Hepatic stellate cell (primary cell): Measurements from ENCODE around the gene CCDC127.

ENCODE experiments used
- DNase-seq: peaks from one replicate; pipeline ENCODE4 v3.0.0; 2011; ENCODE audit warnings: low spot score

Gene CCDC127

DNA sequence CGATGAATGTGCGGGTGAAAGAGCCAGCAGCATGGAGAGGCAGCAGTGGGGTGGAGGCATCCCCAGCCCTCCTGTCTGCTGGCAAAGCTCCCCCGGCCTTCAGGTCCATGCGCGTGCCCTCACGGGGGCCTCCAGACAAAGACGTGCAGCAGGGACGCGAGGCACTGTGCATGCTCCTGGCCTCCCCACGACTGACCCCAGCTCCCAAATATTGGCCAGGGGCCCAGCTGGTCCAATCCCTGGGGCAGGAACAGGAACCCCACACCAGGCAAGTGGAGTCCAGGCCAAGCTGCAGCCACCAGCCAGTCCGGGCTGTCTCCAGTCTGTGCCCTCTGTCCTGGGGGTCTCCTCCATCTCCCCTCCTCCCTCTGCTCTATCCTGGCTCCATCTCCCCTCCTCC is 60.2 kb downstream of the CCDC127 start:
- DNase-seq, result no peak

DNA sequence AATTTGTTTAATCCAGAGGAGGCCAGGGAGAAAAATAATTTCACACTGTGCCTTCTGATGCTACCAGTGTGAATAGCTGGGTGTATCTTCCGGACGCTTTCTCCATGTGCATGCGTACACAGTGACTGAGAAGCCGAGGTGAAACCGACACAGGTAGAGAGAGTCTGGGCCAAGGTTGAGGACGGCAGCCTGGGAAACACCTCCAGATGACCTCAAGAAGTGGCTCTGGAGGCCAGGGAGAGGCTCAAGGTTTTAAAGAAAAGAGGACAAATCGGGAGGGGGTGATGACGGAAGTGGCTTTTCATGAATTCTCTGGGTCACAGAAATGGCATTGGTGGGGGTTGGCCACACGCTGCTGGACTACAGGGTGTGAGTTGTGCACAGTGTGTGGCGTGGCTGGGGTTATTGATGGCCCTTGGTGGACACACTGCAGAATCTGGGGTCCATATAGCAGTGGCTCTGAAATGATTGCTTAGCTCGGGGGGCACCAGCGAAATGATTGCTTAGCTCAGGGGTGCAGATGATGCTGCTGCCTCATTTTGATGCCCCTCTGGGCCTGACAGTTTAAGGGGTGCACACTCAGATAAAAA is 60.7 kb downstream of the CCDC127 start:
- DNase-seq, result no peak

DNA sequence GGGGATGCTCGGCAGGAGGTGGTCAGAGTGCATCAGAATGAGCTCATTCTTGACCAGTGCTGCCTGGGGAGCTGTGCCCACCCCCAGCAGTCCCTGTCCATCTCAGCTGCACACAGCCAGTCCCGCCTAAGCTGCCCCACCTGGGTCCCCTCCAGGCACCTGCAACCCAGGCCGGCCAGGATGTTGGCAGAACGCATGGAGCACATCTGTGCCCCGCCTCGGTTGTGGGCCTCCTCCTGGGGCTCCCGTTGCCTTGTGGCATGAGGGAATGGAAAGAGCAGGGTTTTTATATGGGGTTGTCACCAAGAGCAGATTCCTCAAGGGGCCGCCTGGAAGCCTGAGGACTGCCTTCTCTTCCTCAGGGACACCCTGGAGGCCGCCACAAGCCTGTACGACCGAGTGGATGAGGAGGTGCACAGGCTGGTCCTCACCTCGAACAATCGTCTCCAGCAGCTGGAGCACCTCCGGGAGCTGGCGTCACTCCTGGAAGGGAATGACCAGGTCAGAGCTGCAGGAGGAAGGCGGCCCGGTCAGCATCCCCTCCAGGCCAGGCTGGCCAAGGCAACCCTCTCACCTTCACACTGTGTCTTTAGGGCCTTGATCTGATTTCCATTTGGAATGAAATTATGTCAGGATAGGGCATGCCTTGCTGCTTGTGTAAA is 61.4 kb downstream of the CCDC127 start:
- no peak for DNase-seq

DNA sequence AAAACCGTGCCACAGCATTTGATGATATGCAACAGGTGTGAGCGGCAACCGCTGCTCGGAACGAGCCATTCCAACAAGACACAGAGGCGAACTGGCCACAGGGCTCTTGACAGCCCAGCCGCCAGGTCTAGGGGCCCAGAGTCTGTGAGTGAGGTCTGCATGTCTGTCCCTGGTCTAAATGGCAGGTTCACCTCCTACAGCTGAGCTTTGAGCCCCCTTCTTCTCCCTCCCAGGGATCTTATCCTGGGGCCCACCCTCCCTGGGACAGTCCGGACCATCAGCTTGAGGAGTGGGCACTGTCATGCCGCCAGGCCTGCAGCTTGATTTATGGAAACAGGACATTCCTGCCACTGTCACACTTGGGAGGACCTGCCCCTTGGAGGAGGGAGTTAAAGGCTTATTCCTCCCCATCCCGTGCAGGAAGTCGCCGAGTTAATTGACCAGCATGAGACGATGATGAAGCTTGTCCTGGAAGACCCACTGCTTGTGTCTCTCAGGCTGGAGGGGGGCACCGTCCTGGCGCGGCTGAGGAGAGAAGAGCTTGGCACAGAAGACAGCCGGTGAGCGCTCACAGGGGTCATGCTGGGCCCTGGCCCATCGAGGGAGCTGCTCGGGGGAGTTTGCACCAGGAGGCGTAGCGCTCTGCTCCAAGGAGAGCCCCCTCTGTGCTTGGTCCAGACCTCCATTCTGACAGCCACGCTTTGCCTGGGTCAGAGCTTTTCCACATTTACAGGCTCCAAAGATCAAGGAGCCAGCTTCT is 62.1 kb downstream of the CCDC127 start:
- no peak for DNase-seq

DNA sequence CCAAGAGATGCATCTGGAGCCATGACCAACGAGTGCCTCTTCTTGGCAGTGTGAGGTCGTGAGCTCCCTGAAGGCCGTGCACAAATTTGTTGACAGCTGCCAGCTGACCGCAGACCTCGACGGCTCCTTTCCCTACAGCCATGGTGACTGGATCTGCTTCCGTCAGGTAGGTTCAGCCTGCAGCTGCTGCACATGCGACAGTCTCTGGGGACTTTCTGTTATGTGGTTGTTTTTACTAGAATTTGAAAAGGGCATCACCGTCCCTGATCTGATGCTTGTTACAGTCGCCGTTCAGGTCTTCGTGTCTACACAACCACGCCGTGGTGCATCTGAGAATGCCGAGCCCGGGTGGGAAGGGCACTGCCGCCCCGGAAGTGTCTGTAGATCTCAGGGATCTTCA is 63.1 kb downstream of the CCDC127 start:
- no peak for DNase-seq

DNA sequence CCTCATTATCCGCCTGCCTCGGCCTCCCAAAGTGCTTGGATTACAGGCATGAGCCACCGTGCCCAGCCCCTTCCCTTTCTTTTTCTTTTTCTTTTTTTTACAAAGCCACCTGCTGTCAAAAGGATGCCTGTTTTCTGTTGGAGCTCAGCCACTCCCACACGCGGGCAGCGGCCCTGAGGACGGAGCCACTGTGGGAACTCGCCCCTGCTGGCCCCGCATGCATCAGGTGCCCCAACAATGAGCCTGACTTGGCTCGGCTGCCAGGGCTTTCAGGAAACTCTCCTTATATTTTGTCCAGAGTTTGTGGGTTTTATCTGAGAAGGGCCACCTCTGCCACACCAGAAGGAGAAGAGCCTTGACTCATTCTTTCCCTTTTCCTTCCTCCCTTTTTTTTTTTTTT is 63.7 kb downstream of the CCDC127 start:
- no peak for DNase-seq

DNA sequence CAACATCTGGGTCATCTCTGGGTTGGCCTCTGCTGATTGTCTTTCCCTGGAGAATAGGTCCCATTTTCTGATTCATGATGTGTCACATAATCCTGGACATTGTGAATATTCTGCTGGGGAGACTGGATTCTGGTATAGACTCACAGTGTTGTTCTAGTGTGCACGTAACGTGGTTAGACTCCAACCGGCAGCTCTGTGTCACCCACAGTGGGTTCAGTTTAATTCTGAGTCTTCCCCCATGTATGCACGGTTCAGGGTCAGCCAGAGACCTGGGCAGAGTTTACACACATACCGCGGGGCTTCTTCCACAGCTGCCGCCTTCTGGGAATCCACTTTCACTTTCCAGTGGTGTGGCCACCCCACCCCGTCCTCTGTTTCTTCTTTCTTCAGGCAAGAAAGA is 64.7 kb downstream of the CCDC127 start:
- DNase-seq, result peak; percentile 87

DNA sequence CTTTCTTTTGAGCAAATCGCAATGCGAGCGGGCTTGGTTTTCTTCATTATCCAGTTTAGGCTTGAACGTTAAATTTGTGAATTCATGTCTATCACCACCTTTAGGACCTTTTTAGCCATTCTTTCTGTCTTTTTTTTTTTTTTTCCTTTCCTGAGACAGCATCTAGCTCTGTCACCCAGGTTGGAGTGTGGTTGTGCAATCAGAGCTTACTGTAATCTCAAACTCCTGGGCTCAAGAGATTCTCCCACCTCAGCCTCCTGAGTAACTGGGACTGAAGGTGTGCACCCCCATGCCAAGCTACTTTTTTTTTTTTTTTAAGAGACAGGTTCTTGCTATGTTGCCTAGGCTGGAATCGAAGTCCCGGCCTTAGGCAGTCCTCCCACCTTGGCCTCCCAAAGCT is 65.9 kb downstream of the CCDC127 start:
- DNase-seq, result no peak

DNA sequence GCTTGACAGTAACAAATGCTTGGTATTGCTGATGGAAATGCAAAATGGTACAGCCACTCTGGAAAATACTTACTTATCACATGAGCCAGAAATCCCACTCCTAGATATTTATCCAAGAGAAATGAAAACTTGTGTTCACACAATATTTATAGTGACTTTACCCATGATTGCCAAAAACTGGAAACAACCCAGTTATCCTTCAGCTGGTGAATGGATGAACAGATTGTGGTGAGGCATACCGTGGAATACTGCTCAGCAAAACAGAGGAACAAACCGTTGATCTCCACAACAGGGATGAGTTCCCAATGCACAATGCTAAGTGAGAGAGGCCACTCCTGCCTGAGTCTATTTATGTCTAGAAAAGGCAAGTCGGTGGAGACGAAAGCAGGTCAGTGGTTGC is 67.2 kb downstream of the CCDC127 start:
- DNase-seq, result no peak

DNA sequence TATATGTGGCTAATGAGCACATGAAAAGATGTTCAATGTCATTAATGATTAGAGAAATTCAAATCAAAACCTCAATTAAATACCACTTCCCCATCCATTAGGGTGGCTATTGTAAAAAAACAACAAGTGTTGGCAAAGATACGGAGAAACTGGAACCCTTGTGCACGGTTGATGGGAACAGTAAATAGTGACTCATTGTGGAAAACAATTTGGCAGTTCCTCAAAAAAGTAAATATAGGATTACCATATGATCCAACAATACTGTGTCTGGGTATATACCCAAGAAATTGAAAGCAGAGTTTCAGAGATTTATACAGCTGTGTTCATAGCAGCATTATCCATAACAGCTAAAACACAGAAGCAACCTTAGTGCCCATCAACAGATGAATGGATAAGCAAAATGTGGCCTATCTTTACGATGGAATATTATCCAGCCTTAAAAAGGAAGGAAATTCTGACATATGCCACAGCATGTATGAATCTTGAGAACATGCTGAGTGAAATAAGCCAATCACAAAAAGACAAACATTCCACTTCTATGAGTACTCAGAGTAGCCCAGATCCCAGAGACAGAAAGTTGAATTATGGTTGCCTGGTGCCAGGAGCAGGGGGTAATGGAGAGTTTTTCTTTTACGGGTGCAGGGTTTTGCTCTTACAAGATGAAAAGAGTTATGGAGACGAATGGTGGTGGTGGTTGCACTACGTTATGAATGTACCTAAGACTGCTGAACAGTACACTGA is 68.0 kb downstream of the CCDC127 start:
- no peak for DNase-seq

DNA sequence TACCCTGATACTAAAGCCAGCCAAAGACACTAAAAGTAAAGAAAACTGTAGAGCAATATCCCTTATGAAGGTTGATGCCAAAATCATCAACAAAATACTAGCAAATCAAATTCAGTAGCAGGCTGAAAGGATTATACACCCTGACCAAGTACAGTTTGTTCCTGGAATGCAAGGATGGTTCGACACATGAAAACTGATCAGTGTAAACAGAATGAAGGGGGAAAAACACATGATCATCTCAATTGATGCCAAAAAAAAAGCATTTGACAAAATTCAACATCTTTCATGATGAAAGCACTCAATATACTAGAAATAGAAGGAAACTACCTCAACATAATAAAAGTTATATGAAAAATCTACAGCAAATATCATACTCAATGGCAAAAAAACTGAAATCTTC is 70.2 kb downstream of the CCDC127 start:
- no peak for DNase-seq
